A549 (cell line): ENCODE data around the gene BBX.

Source experiments
- CTCF ChIP-seq: fragments of >200 bp; sonication (Bioruptor Twin); formaldehyde crosslinking; IDR thresholded peaks from 3 replicates; pipeline ENCODE4 v1.5.1; 2016
- RAD21 ChIP-seq, 2 experiments: fragments of >200 bp in 1 of 2; sonication (Bioruptor Twin) in 1 of 2; formaldehyde crosslinking in 1 of 2; IDR thresholded peaks in 1 of 2; conservative IDR thresholded peaks in 1 of 2; 2 replicates in 1 of 2; 3 replicates in 1 of 2; pipeline ENCODE4 v1.6.1; 2012 to 2018; ENCODE audit warnings: inconsistent platforms in 1 of 2

DNA sequence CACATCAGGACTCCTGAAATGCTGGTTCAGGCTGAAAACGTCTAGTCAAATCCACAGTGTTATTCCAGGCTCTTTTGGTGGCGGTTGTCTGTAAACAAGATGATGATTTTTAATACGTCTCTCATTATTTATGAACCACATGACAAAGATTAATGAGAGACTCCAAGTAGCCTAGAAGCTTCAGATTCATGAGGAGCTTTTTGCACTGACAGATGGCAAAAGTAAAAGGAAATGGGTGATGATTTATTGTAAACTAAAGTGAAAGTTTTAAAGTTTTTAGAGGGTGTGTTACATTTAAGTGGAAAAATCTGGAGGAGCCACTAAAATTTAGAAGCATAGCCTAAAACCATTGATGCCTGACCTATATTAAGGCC, 77.0 kb downstream of the BBX start:
- TF ChIP-seq RAD21 (conservative IDR thresholded peaks at IDR 0.05 in 1 of 2, IDR thresholded peaks at IDR 0.05 in 1 of 2) (no peak), CTCF (no peak)
